Neural crest cell (in vitro differentiated cells): ENCODE results near the gene HCFC1. TPM values are rescaled to one million over a fixed set of nuclear protein-coding genes. Genes with fewer than 3 reads are reported as not detected.
A peak's percentile ranks its signal among the peaks of the same experiment; 100 is the strongest.

Source experiments
- DNase-seq: peaks from one replicate; pipeline ENCODE4 v3.0.0; 2021; ENCODE audit warnings: low read depth, mixed read lengths, low spot score
- H3K27ac Mint-ChIP-seq: one replicate; pipeline ENCODE4 v1.8.0; 2021; ENCODE audit warnings: mild to moderate bottlenecking, mixed read lengths; ENCODE audit not compliant: unreplicated experiment
- H3K27me3 Mint-ChIP-seq: 2 replicates; pipeline ENCODE4 v1.8.0; 2021; ENCODE audit warnings: low read depth, mild to moderate bottlenecking, mixed read lengths
- H3K36me3 Mint-ChIP-seq: 2 replicates; pipeline ENCODE4 v1.8.0; 2021; ENCODE audit warnings: low read depth, mild to moderate bottlenecking, mixed read lengths
- H3K4me1 Mint-ChIP-seq: 2 replicates; pipeline ENCODE4 v1.8.0; 2021; ENCODE audit warnings: mixed read lengths
- H3K4me3 Mint-ChIP-seq: one replicate; pipeline ENCODE4 v1.8.0; 2021; ENCODE audit warnings: mild to moderate bottlenecking, mixed read lengths
- H3K9me3 Mint-ChIP-seq: 2 replicates; pipeline ENCODE4 v1.8.0; 2021; ENCODE audit warnings: mixed read lengths
- CTCF ChIP-seq: fragments of 200-600 bp; sonication (generic); conservative IDR thresholded peaks from 2 replicates; pipeline ENCODE4 v1.5.0; 2021; ENCODE audit warnings: antibody characterized with exemption, mild to moderate bottlenecking
- total RNA-seq: library from RNA; stranded (reverse); gene quantifications from 2 replicates; pipeline ENCODE4 v1.2.1, GENCODE V29; 2021

Gene HCFC1
- total RNA-seq, 1 donor from 2014 or later: 168 TPM

GRCh38 chrX:153974726-153975286 lies 3.2 kb upstream of the HCFC1 start:
- no peak for DNase-seq
- H3K27ac Mint-ChIP-seq: no peak overlapping the region
- TF ChIP-seq CTCF: no peak
- peak overlapping the region; percentile 92 for H3K4me3 Mint-ChIP-seq
- no peaks in the 10 kb centered on the region for H3K9me3 Mint-ChIP-seq
- peaks cover 2% of the 10 kb centered on the region for H3K36me3 Mint-ChIP-seq
- peaks cover 24% of the 10 kb centered on the region for H3K4me1 Mint-ChIP-seq
- no peaks in the 10 kb centered on the region for H3K27me3 Mint-ChIP-seq

GRCh38 chrX:153974003-153974725 lies 2.5 kb upstream of the HCFC1 start:
- H3K27ac Mint-ChIP-seq: peak overlapping the region; percentile 98
- peaks cover 2% of the 10 kb centered on the region for H3K36me3 Mint-ChIP-seq
- TF ChIP-seq CTCF: no peak
- H3K9me3 Mint-ChIP-seq: no peaks in the 10 kb centered on the region
- peaks cover 28% of the 10 kb centered on the region for H3K4me1 Mint-ChIP-seq
- no peak for DNase-seq
- no peaks in the 10 kb centered on the region for H3K27me3 Mint-ChIP-seq
- H3K4me3 Mint-ChIP-seq: peak overlapping the region; percentile 92

GRCh38 chrX:153973127-153974002 lies 1.7 kb upstream of the HCFC1 start:
- Mint-ChIP-seq H3K4me1 (peaks cover 33% of the 10 kb centered on the region), H3K27me3 (no peaks in the 10 kb centered on the region), H3K27ac (peak overlapping the region; percentile 98), H3K4me3 (peak overlapping the region; percentile 92), H3K9me3 (no peaks in the 10 kb centered on the region), H3K36me3 (peaks cover 2% of the 10 kb centered on the region)
- no peak for DNase-seq
- no peak for TF ChIP-seq CTCF

GRCh38 chrX:153972368-153973126 lies 929 bp upstream of the HCFC1 start, which contains the start of gene TMEM187:
Gene TMEM187 (plus strand): TSS chrX:153972754. CDS start chrX:153982063, 9,309 bp downstream.
- peak; percentile 88 for DNase-seq
- H3K9me3 Mint-ChIP-seq: no peaks in the 10 kb centered on the region
- peak within 1 kb of the TSS; percentile 100 for H3K27ac Mint-ChIP-seq
- peak within 1 kb of the TSS; percentile 98 for H3K4me3 Mint-ChIP-seq
- H3K36me3 Mint-ChIP-seq: peaks cover 6% of the 10 kb centered on the region
- peaks cover 41% of the 10 kb centered on the region for H3K4me1 Mint-ChIP-seq
- no peak for TF ChIP-seq CTCF
- no peaks in the 10 kb centered on the region for H3K27me3 Mint-ChIP-seq

GRCh38 chrX:153971124-153971449 lies 531 bp downstream of the HCFC1 start:
- Mint-ChIP-seq H3K27ac (peak overlapping the region; percentile 100), H3K27me3 (peaks cover 5% of the 10 kb centered on the region), H3K4me3 (peak overlapping the region; percentile 98), H3K9me3 (no peaks in the 10 kb centered on the region), H3K36me3 (peaks cover 6% of the 10 kb centered on the region), H3K4me1 (peaks cover 53% of the 10 kb centered on the region)
- TF ChIP-seq CTCF: no peak
- DNase-seq: peak; percentile 78
